ENCODE results near the gene TMED5.
"Not testable (repeated sequence)": the region's sequence is repeated elsewhere in the genome, so short reads cannot be mapped to it uniquely, and the experiment has no call there.

DNA sequence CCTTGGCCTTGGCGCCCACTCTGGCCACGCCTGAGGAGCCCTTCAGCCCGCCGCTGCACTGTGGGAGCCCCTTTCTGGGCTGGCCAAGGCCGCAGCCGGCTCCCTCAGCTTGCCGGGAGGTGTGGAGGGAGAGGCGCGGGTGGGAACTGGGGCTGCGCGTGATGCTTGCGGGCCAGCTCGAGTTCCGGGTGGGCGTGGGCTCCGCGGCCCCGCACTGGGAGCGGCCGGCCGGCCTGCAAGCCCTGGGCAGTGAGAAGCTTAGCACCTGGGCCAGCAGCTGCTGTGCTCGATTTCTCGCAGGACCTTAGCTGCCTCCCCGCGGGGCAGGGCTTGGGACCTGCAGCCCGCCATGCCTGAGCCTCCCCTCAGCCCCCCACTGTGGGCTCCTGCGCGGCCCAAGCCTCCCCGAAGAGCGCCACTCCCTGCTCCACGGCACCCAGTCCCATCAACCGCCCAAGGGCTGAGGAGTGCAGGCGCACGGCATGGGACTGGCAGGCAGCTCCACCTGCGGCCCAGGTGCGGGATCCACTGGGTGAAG is 10.0 kb downstream of the TMED5 start:
- TF ChIP-seq POLR2A (IDR thresholded peaks at IDR 0.05), result not testable (repeated sequence)
- TF ChIP-seq, protein P1, sequence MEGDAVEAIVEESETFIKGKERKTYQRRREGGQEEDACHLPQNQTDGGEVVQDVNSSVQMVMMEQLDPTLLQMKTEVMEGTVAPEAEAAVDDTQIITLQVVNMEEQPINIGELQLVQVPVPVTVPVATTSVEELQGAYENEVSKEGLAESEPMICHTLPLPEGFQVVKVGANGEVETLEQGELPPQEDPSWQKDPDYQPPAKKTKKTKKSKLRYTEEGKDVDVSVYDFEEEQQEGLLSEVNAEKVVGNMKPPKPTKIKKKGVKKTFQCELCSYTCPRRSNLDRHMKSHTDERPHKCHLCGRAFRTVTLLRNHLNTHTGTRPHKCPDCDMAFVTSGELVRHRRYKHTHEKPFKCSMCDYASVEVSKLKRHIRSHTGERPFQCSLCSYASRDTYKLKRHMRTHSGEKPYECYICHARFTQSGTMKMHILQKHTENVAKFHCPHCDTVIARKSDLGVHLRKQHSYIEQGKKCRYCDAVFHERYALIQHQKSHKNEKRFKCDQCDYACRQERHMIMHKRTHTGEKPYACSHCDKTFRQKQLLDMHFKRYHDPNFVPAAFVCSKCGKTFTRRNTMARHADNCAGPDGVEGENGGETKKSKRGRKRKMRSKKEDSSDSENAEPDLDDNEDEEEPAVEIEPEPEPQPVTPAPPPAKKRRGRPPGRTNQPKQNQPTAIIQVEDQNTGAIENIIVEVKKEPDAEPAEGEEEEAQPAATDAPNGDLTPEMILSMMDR (IDR thresholded peaks at IDR 0.05), result not testable (repeated sequence)

All from right lobe of liver (tissue), 4 donors.